ENCODE results near the gene SELENOO. TPM values are rescaled to one million over a fixed set of nuclear protein-coding genes. Genes with fewer than 3 reads are reported as not detected.
A peak's percentile ranks its signal among the peaks of the same experiment; 100 is the strongest.

SELENOO gene
- total RNA-seq, 4 donors from 2014 or later = 20.7 to 50.6 (median 31.0) TPM

DNA sequence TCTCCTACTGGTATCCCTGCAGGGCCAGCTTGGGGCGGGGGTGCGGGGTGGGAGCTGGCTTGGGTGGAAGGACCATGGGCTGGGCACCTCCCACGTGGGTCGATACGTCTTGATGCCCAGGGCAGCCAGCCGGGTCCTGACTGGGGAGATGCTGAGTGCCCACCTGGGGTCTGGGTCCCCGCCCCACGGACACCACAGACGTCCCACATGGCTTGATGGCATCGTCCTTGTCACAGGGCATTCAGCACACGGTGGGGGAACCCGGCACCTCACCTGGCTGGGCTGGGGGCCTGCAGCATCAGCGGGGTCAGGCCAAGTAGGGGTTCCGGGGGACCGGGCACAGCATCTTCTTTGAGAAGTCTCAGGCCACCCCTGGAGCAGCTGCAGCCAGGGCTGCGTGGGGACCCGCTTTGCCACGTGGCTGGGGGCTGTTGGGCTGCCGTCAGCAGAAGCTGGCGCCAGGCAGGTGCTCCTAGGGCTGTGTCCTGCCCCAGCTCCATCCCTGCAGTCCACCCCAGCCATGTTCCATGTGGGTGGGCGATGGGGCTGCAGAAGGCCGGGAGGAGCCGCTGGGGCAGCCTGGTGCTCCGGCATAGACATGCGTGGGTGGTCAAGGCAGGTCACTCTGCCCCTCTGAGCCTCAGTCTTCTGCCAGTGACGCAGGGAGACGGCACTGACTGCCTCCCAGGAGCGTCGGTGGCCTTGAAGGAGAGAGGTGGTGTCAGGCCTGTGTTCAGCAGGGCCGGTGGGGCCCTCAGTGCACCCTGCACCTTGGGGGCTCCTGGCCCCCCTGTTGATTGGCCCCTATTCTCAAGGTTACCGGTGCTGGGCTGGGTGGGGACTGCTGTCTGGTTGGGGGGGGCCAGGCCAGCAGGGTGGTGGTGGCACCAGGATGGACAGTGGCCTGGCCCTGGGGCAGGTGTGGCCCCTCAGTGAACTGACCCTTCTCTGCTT lies 8.4 kb downstream of the SELENOO start:
- WGBS, 2 donors = 73 to 93% methylated on average over 3 to 14 of the region's 31 CpGs
- Histone ChIP-seq H3K9me3 (no peaks in the 10 kb centered on the region), H3K4me1 (no peaks in the 10 kb centered on the region), H3K36me3 (peaks cover 24 to 30% of the 10 kb centered on the region in 2 donors), H3K27ac (no peak overlapping the region), H3K4me3 (replicated peaks in 1 of 3) (no peak overlapping the region), H3K27me3 (no peaks in the 10 kb centered on the region)
- TF ChIP-seq, protein P1, sequence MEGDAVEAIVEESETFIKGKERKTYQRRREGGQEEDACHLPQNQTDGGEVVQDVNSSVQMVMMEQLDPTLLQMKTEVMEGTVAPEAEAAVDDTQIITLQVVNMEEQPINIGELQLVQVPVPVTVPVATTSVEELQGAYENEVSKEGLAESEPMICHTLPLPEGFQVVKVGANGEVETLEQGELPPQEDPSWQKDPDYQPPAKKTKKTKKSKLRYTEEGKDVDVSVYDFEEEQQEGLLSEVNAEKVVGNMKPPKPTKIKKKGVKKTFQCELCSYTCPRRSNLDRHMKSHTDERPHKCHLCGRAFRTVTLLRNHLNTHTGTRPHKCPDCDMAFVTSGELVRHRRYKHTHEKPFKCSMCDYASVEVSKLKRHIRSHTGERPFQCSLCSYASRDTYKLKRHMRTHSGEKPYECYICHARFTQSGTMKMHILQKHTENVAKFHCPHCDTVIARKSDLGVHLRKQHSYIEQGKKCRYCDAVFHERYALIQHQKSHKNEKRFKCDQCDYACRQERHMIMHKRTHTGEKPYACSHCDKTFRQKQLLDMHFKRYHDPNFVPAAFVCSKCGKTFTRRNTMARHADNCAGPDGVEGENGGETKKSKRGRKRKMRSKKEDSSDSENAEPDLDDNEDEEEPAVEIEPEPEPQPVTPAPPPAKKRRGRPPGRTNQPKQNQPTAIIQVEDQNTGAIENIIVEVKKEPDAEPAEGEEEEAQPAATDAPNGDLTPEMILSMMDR (IDR thresholded peaks at IDR 0.05) = no peak
- TF ChIP-seq POLR2A (IDR thresholded peaks at IDR 0.05) = no peak
- intact Hi-C loops (cut with DNase I) = no loop called here
- no peak for DNase-seq

DNA sequence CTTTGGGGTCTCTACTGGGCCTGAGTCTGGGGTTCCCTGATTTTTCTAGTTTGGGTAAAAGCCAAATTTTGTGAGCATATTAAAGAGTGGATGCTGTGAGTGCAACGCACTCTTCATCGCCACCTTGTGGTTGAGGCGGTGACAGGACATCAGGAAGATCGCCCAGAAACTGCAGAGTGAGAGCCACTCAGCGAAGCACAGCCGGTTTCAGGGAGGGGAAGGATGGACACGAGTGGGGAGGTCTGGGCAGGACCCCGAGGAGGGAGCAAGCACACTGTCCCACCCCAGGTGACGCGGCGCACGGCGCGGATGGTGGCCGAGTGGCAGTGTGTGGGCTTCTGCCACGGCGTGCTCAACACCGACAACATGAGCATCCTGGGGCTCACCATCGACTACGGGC lies 9.1 kb downstream of the SELENOO start:
- Histone ChIP-seq H3K36me3 (peaks cover 24 to 30% of the 10 kb centered on the region in 2 donors), H3K27ac (no peak overlapping the region), H3K4me1 (no peaks in the 10 kb centered on the region), H3K4me3 (replicated peaks in 1 of 3) (no peak overlapping the region), H3K9me3 (no peaks in the 10 kb centered on the region), H3K27me3 (no peaks in the 10 kb centered on the region)
- TF ChIP-seq POLR2A (IDR thresholded peaks at IDR 0.05) = no peak
- TF ChIP-seq, protein P1 (IDR thresholded peaks at IDR 0.05) = peak; percentile 72 to 87 (median 79)
- WGBS, 2 donors = 53 to 64% methylated on average over 15 to 20 of the region's 20 CpGs
- DNase-seq = peak; percentile 69 to 74
- intact Hi-C loops (cut with DNase I) = loop anchor here (2.0 to 10.0 kb wide), 2 partner anchors 61 to 285 kb away; no protein-coding TSS in a partner anchor

DNA sequence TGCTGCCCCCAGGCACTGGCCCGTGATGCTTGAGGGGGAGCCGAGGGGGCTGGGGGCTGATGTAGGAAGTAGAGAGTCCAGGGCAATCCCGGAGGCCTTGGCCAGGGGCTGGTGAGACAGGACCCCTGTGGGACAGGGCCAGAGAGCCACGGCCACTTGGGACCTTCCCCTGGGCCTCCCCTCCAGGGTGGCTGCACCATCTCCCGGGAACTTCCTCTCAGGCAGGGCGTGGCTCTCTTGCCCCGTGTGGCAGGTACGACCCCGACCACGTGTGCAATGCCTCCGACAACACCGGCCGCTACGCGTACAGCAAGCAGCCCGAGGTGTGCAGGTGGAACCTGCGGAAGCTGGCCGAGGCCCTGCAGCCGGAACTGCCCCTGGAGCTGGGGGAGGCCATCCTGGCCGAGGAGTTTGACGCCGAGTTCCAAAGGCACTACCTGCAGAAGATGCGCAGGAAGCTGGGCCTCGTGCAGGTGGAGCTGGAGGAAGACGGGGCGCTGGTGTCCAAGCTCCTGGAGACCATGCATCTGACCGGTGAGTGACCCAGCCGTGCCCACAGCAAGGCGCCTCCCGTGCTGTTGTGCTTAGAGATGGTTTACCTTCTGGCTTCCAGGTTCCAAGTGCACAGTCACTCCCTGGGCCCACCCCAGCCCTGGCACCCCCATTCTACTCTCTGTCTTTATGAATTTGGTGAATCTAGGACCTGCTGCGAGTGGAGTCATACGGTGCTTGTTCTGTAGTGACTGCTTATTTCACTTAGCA lies 9.7 kb downstream of the SELENOO start:
- Histone ChIP-seq H3K27me3 (no peaks in the 10 kb centered on the region), H3K36me3 (peaks cover 25 to 31% of the 10 kb centered on the region in 2 donors), H3K9me3 (no peaks in the 10 kb centered on the region), H3K4me1 (no peaks in the 10 kb centered on the region), H3K27ac (no peak overlapping the region), H3K4me3 (replicated peaks in 1 of 3) (no peak overlapping the region)
- no peak for TF ChIP-seq POLR2A (IDR thresholded peaks at IDR 0.05)
- TF ChIP-seq, protein P1 (IDR thresholded peaks at IDR 0.05) = no peak
- DNase-seq = no peak
- intact Hi-C loops (cut with DNase I) = loop anchor here (2.0 to 10.0 kb wide), 2 partner anchors 62 to 286 kb away; no protein-coding TSS in a partner anchor
- 96 to 98% methylated on average over 5 to 27 of the region's 32 CpGs for WGBS, 2 donors

DNA sequence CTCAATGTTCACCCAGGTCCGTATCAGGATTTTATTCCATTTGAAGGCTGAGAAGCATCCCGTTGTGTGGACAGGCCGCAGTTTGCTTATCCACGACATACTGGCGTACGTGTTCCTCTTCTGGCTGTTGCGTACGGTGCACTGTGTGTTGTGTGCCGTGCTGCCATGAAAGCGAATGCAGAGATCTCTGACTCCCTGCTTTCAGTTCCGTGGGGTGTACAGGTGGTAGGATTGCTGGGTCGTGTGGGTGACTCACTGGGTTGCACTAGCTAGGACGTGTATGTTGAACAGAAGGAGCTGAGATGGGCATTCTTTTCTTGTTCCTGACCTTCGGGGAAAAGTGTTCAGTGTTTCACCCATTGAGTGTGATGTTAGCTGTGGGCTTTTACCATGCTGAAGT lies 10.3 kb downstream of the SELENOO start:
- H3K9me3 ChIP-seq = no peaks in the 10 kb centered on the region
- no peak for TF ChIP-seq POLR2A (IDR thresholded peaks at IDR 0.05)
- TF ChIP-seq, protein P1 (IDR thresholded peaks at IDR 0.05) = no peak
- no peak overlapping the region for H3K4me3 ChIP-seq (replicated peaks in 1 of 3)
- H3K4me1 ChIP-seq = no peaks in the 10 kb centered on the region
- intact Hi-C loops (cut with DNase I) = loop anchor here (2.0 to 10.0 kb wide), 2 partner anchors 62 to 286 kb away; no protein-coding TSS in a partner anchor
- H3K27ac ChIP-seq = no peak overlapping the region
- 91 to 95% methylated on average over 14 of the region's 14 CpGs for WGBS, 2 donors
- H3K27me3 ChIP-seq = no peaks in the 10 kb centered on the region
- H3K36me3 ChIP-seq = peaks cover 31 to 37% of the 10 kb centered on the region in 2 donors
- DNase-seq = no peak

Measured in thyroid gland (tissue), 4 donors.